RWPE2 (cell line): ENCODE measurements around the gene ASB9.

Experiments used
- ATAC-seq: fragments of 200-7000 bp; cut with Tn5 transposase; 3 replicates; pipeline ENCODE4 v1.9.1; 2021; ENCODE audit warnings: low read depth
- DNase-seq: peaks from one replicate; pipeline ENCODE4 v3.0.0-alpha.2; 2020; ENCODE audit warnings: low spot score
- H3K27ac ChIP-seq: fragments of 450-650 bp; 2 replicates; pipeline ENCODE4 v1.5.1; 2017; ENCODE audit warnings: mild to moderate bottlenecking; ENCODE audit not compliant: poor library complexity, severe bottlenecking
- H3K27me3 ChIP-seq: fragments of 250-450 bp; sonication (Bioruptor Pico); 2 replicates; pipeline ENCODE4 v1.5.1; 2021; ENCODE audit warnings: mild to moderate bottlenecking, moderate library complexity; ENCODE audit not compliant: insufficient read depth, poor library complexity, severe bottlenecking
- H3K36me3 ChIP-seq: fragments of 250-450 bp; sonication (Bioruptor Pico); 2 replicates; pipeline ENCODE4 v1.5.1; 2020; ENCODE audit warnings: low read depth, mild to moderate bottlenecking, moderate library complexity
- H3K4me1 ChIP-seq: fragments of 250-450 bp; sonication (Bioruptor Pico); 2 replicates; pipeline ENCODE4 v1.5.1; 2021; ENCODE audit warnings: mild to moderate bottlenecking, moderate library complexity; ENCODE audit not compliant: insufficient read depth, poor library complexity, severe bottlenecking
- H3K4me3 ChIP-seq: fragments of 250-450 bp; sonication (Bioruptor Pico); 2 replicates; pipeline ENCODE4 v1.5.1; 2021; ENCODE audit warnings: mild to moderate bottlenecking, moderate library complexity; ENCODE audit not compliant: severe bottlenecking
- H3K9me3 ChIP-seq: fragments of 250-450 bp; sonication (Bioruptor Pico); 2 replicates; pipeline ENCODE4 v1.5.1; 2021; ENCODE audit warnings: mild to moderate bottlenecking, moderate library complexity; ENCODE audit not compliant: severe bottlenecking
- CTCF ChIP-seq: fragments of 450-650 bp; IDR thresholded peaks from one replicate; pipeline ENCODE4 v1.5.1; 2017; ENCODE audit warnings: mild to moderate bottlenecking, moderate library complexity; ENCODE audit not compliant: poor library complexity, severe bottlenecking

Gene ASB9

GRCh38 chrX:15298780-15299179 lies 28.9 kb upstream of the ASB9 start:
- Histone ChIP-seq H3K27me3 (no peaks in the 10 kb centered on the region), H3K4me3 (no peak overlapping the region), H3K9me3 (no peaks in the 10 kb centered on the region), H3K4me1 (no peaks in the 10 kb centered on the region), H3K36me3 (no peaks in the 10 kb centered on the region), H3K27ac (no peak overlapping the region)
- TF ChIP-seq CTCF: no peak
- no peak for ATAC-seq
- no peak for DNase-seq

- DNase-seq (no peak), ATAC-seq (no peak)
- H3K27me3 ChIP-seq: no peaks in the 10 kb centered on the region
- H3K9me3 ChIP-seq: no peaks in the 10 kb centered on the region
- H3K36me3 ChIP-seq: no peaks in the 10 kb centered on the region
- H3K4me1 ChIP-seq: no peaks in the 10 kb centered on the region
- no peak overlapping the region for H3K4me3 ChIP-seq
- no peak overlapping the region for H3K27ac ChIP-seq
- TF ChIP-seq CTCF: no peak
These were observed 28.3 kb upstream of the ASB9 start for GRCh38 chrX:15298201-15298600.

- Histone ChIP-seq H3K4me3 (no peak overlapping the region), H3K9me3 (no peaks in the 10 kb centered on the region), H3K27ac (no peak overlapping the region), H3K36me3 (no peaks in the 10 kb centered on the region), H3K27me3 (no peaks in the 10 kb centered on the region), H3K4me1 (no peaks in the 10 kb centered on the region)
- ATAC-seq: no peak
- no peak for TF ChIP-seq CTCF
- DNase-seq: no peak
These were observed 23.6 kb upstream of the ASB9 start for GRCh38 chrX:15293451-15293850.

- DNase-seq (no peak), ATAC-seq (no peak)
- no peaks in the 10 kb centered on the region for H3K4me1 ChIP-seq
- H3K27me3 ChIP-seq: no peaks in the 10 kb centered on the region
- H3K4me3 ChIP-seq: no peak overlapping the region
- H3K36me3 ChIP-seq: no peaks in the 10 kb centered on the region
- no peak overlapping the region for H3K27ac ChIP-seq
- no peaks in the 10 kb centered on the region for H3K9me3 ChIP-seq
- no peak for TF ChIP-seq CTCF
These were observed 23.0 kb upstream of the ASB9 start for GRCh38 chrX:15292861-15293260.

- Histone ChIP-seq H3K4me3 (no peak overlapping the region), H3K9me3 (no peaks in the 10 kb centered on the region), H3K27ac (no peak overlapping the region), H3K36me3 (no peaks in the 10 kb centered on the region), H3K4me1 (no peaks in the 10 kb centered on the region), H3K27me3 (no peaks in the 10 kb centered on the region)
- DNase-seq (no peak), ATAC-seq (no peak)
- no peak for TF ChIP-seq CTCF
These were observed 7.7 kb upstream of the ASB9 start for GRCh38 chrX:15277604-15278003.
